ENCODE data around the gene STRIT1.

Gene STRIT1

DNA sequence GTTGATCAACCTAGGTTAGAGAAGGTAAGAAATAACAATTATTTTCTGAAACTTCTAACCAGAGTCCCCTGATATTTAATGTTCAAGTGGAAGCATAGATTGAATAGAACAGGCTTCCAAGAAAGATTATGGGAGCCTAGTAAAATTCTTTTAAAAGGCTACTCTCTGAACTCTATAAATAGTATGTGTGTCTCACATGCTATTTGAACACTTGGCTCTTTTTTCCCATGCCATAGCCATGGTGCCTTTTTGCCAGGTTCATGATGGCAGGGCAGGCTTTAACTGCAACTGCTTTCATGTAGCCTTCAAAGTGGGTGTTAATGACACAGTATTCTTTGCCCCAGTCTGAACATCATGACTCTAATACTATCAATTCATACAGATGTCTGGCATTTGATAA, 22.9 kb upstream of the STRIT1 start:
- H3K27ac ChIP-seq = no peak overlapping the region
- no peak overlapping the region for H3K4me3 ChIP-seq
- TF ChIP-seq, protein P1, sequence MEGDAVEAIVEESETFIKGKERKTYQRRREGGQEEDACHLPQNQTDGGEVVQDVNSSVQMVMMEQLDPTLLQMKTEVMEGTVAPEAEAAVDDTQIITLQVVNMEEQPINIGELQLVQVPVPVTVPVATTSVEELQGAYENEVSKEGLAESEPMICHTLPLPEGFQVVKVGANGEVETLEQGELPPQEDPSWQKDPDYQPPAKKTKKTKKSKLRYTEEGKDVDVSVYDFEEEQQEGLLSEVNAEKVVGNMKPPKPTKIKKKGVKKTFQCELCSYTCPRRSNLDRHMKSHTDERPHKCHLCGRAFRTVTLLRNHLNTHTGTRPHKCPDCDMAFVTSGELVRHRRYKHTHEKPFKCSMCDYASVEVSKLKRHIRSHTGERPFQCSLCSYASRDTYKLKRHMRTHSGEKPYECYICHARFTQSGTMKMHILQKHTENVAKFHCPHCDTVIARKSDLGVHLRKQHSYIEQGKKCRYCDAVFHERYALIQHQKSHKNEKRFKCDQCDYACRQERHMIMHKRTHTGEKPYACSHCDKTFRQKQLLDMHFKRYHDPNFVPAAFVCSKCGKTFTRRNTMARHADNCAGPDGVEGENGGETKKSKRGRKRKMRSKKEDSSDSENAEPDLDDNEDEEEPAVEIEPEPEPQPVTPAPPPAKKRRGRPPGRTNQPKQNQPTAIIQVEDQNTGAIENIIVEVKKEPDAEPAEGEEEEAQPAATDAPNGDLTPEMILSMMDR (IDR thresholded peaks at IDR 0.05) = no peak
- DNase-seq (ENCODE audit: low spot score) = no peak

DNA sequence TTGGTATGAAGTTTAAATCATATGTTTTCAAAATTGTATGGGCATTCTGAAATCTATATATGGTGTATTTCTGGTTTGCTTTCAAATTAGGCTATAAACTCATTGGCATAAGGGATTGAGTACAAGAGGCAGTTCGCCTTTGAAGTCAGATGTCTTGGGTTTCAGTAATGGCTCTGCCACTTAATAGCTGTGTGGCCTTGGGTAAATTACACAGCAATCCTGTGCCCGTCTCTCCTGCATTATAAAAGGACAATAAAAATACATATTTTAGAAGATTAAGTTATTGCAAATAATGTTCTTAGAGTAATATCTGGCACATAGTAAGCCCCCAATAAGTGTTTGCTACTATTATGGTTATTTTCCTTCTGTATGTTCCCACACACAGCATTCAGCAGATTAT, 20.4 kb upstream of the STRIT1 start:
- no peak for DNase-seq (ENCODE audit: low spot score)
- Histone ChIP-seq H3K4me3 (no peak overlapping the region), H3K27ac (no peak overlapping the region)
- TF ChIP-seq, protein P1 (IDR thresholded peaks at IDR 0.05) = no peak

DNA sequence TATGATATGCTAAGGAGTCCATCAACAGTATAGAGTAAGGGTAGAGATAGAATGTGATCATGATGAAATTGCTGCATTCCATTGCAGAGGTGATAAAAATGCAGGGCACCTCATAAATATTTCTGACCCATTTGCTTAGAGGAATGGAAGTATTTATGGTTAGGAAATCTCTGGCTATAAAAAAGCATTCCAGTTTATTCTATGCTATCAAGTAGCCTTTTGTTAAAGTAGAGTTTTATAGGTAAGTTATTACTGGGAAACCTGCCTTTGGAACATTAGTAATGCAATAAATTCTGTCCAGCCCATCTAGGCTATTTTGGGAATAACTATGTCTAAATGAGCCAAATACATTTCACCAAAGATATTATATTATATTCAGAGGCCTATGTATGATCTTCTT, 19.8 kb upstream of the STRIT1 start:
- TF ChIP-seq, protein P1 (IDR thresholded peaks at IDR 0.05) = no peak
- no peak overlapping the region for H3K27ac ChIP-seq
- DNase-seq (ENCODE audit: low spot score) = no peak
- no peak overlapping the region for H3K4me3 ChIP-seq

DNA sequence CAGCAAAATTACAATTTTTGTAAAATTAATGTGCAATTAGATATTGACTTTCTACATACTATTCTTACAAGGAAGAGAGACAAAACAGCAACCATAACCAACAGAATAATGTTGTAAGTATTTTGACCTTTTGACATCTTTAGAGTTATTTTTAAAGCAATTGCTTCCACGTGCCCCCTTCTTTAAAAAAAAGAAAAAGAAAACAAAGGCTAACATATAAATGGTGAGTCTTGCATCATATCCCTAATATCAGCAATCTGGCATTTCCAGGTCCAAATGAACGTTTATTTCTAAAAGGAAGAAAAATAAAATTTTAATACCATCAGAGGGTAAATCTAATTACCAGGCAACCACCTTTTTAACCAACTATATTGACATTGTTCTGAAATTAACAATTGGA, 19.3 kb upstream of the STRIT1 start:
- TF ChIP-seq, protein P1 (IDR thresholded peaks at IDR 0.05) = no peak
- no peak for DNase-seq (ENCODE audit: low spot score)
- no peak overlapping the region for H3K27ac ChIP-seq
- no peak overlapping the region for H3K4me3 ChIP-seq

DNA sequence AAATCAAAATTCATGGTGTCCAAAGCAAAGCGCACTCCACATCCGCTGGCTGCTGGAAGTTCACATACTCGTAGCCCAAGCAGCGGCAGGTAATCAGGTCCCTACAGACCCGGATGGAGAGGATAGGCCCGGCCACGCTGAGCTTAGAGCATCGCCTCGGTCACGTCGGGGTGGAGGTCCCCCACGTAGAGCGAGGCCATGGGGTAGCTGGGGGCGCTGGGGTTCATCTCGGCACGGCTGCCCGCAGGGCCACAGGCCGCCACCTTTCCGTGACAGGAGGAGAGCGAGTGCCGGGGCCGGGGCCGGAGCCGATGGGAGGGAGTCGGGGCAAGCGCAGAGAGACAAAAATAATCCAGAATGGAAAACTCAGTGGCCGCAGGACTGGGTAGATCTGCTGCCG, 16.1 kb upstream of the STRIT1 start:
- DNase-seq (ENCODE audit: low spot score) = no peak
- TF ChIP-seq, protein P1 (IDR thresholded peaks at IDR 0.05) = no peak
- Histone ChIP-seq H3K27ac (no peak overlapping the region), H3K4me3 (no peak overlapping the region)

DNA sequence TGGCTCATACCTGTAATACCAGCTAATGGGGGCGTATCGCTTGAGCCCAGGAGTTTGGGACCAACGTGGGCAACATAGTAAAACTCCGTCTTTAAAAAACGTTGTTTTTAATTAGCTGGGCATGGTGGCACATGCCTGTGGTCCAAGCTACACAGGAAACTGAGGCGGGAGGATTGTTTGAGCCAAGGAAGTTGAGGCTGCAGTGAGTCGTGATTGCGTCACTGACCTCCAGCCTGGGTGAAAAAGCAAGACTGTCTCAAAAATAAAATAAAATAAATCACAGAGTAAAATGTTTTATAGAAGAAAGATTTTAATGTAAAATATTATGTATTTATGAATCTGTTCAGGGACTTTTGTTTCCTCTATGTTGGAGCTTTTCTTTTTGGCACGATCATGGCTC, 15.3 kb upstream of the STRIT1 start:
- TF ChIP-seq, protein P1 (IDR thresholded peaks at IDR 0.05) = no peak
- no peak overlapping the region for H3K4me3 ChIP-seq
- DNase-seq (ENCODE audit: low spot score) = no peak
- H3K27ac ChIP-seq = no peak overlapping the region

DNA sequence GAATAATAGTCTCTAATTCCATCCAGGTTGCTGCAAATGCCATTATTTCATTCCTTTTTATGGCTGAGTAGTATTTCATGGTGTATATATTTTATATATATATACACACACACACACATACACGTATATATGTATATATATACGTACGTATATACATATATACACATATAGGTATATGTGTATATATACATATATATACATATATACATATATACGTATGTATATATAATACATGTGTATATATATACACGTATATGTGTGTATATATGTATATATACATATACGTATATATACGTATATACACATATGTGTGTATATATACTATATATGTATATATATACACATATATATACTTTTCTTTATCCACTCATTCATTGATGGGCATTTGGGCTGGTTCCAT, 13.7 kb upstream of the STRIT1 start:
- TF ChIP-seq, protein P1 (IDR thresholded peaks at IDR 0.05) = no peak
- Histone ChIP-seq H3K4me3 (no peak overlapping the region), H3K27ac (no peak overlapping the region)
- no peak for DNase-seq (ENCODE audit: low spot score)
